GM12874 (cell line): ENCODE measurements around the gene TTK.

ENCODE experiments used
- CTCF ChIP-seq: IDR thresholded peaks from 2 replicates; pipeline ENCODE4 v1.5.1; 2011; ENCODE audit warnings: low read depth, mild to moderate bottlenecking, control low read depth, low read length, moderate library complexity; ENCODE audit not compliant: insufficient read depth

TTK gene

GRCh38 chr6:80004173-80005072 lies at the start of gene TTK:
Gene TTK, plus strand, starts transcription at chr6:80004649. Its CDS starts 1,195 bp downstream, at chr6:80005844.
- no peak for TF ChIP-seq CTCF

GRCh38 chr6:79954849-79955248 lies 49.6 kb upstream of the TTK start:
- TF ChIP-seq CTCF = no peak

DNA sequence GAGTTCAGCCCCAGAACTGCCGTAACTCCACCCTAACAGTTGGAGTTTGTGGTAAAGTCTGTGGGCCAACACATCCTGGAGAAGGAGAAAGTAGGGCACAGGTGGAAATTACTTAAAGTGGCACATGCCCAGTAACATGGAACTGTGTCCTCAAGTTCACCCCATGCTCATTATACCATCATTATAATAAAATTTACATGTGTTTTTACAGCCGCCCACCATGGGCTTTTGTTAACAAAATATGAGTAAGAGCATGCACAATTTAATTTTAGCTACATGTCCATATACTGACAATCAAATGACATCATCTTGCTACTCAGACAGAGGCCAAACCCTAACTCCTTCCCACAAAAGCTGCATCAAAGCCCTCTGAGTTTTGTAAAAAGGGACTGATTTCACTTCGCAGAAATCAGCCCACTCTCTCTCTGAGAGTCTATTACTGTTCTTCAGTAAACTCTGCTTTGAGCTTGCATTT lies 39.8 kb upstream of the TTK start:
- TF ChIP-seq CTCF = no peak

DNA sequence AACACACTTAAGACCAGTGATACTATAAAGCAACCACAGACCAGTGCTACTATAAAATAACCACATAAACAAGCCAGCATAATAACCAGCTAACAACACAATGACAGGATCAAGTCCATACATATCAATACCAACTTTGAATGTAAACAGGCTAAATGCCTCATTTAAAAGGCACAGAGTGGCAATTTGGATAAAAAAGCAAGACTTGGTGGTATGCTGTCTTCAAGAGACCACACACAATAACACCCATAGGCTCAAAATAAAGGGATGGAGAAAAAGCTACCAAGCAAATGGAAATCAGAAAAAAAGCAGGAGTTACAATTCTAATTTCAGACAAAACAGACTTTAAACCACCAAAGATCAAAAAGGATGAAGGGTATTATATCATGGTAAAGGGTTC lies 37.3 kb upstream of the TTK start:
- no peak for TF ChIP-seq CTCF

DNA sequence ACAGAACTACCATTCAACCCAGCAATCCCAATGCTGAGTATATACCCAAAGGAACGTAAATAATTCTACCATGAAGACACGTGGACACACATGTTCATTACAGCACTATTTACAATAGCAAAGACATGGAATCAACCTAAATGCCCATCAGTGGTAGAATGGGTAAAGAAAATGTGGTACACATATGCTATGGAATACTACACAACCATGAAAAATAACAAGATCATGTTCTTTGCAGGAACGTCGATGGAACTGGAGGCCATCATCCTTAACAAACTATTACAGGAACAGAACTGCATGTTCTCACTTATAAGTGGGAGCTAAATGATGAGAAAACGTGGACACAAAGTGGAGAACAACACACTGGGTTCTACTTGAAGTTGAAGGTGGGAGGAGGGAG lies 34.7 kb upstream of the TTK start:
- TF ChIP-seq CTCF = no peak

- TF ChIP-seq CTCF = no peak
Observed at GRCh38 chr6:79971193-79971592, 33.3 kb upstream of the TTK start.

DNA sequence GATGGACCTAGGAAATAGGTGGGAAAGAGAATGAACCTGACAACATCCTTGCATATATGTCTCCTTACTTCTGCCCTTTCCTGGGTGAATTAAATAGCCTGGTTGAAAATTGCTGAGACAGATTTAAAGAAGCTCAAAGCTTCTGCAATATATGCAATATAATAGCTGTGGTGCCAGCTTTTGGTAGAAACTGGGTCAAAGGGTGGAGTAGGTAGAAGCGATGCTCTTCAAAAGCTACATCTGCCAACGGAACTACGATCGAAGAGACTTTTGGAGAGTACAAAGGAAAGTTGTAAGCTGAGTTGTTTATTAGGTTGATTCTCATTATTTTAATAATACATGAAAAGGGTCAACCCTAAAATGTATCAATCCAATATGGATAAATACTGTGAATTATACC lies 22.8 kb upstream of the TTK start:
- TF ChIP-seq CTCF = no peak
